Fibroblast of gingiva (primary cell): Measurements from ENCODE around the gene CHL1.

Experiments used
- DNase-seq: peaks from one replicate; pipeline ENCODE4 v3.0.0-alpha.2; 2011; ENCODE audit warnings: low read depth

The CHL1 gene

GRCh38 chr3:228442-229182, 32.0 kb downstream of the CHL1 start:
- no peak for DNase-seq

GRCh38 chr3:229183-229661, 32.7 kb downstream of the CHL1 start:
- DNase-seq, result no peak

DNA sequence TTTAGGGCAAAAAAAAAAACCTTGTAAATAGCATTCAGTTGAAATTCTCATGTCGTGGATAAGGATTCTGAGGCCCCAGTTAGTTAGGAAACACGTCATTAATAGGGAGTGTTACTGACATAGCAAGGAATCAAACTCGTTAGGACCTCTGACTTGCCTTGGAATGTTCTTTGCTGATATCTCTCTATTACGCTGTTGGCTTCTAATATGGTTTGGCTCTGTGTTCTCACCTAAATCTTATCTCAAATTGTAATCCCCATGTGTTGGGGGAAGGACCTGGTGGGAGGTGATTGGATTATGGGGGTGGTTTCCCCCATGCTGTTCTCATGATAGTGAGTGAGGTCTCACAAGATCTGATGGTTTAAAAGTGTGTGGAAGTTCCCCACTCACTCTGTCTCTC, 40.3 kb downstream of the CHL1 start:
- no peak for DNase-seq

DNA sequence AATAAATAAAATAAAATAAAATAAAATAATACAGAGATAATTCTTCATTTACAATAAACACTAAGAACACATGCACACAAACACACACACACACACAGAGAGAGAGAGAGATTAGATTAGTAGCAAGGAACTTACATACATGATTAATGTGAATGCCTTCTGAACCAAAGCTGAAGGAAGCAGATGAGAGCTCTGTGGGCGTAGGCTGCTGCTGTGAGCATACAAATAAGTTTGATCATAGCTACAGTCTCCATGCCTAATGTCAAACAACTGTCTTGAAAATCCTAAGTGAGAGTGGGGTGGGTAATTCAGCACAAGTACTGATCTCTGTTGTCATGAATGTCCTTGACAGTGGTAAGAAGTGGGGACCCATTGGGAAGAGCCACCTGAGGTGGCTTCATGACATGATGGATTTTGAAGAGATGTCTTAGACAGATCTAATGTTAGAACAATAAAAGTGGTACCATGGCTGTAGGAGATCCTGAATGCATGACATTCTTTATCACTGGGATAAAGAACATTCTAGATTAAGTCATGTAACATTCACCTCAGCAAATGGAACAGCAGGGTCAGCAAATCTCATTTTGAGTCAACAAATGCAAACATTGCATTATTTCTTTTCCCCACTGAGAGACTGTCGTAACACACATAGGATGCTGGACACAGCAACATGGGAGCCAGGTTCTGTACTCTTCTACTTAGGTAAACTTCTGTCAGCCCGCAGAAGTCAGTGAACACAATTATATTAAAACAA, 46.2 kb downstream of the CHL1 start:
- no peak for DNase-seq

GRCh38 chr3:243356-243725, 46.8 kb downstream of the CHL1 start:
- DNase-seq, result peak; percentile 91

GRCh38 chr3:244041-244440, 47.5 kb downstream of the CHL1 start:
- DNase-seq, result peak; percentile 51

GRCh38 chr3:247916-248315, 51.4 kb downstream of the CHL1 start:
- DNase-seq, result no peak

DNA sequence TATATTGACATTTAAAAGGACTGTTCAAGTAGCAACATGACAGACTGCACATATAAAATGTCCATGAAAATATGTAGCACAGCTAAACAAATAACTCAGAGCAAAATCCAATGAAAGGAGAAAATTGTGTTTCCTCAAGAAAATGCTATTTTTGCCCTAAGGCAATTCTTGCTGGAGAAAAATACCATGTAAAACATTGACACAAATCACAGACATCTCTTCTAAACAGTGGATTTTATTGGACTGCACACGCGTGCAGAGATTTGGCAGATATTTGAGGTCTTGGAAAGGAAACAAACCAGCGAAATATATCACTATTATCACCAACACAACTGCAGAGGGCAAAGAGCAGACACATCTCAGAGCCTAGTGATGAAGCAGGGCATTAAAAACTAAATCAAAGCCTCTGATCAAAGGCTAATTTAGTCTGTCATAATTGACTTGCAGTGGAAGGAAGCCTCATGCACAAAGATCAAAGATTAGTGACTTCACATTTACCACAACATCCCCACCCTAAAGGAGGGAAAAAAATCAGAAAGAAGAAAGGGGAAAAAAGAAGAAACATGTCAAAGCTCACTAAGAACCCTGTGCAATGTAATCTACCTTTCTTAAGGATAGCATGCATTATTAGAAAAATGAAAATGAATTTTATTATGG, 52.4 kb downstream of the CHL1 start:
- no peak for DNase-seq

GRCh38 chr3:249587-250262, 53.2 kb downstream of the CHL1 start:
- no peak for DNase-seq

GRCh38 chr3:256501-256900, 59.9 kb downstream of the CHL1 start:
- peak; percentile 3 for DNase-seq

DNA sequence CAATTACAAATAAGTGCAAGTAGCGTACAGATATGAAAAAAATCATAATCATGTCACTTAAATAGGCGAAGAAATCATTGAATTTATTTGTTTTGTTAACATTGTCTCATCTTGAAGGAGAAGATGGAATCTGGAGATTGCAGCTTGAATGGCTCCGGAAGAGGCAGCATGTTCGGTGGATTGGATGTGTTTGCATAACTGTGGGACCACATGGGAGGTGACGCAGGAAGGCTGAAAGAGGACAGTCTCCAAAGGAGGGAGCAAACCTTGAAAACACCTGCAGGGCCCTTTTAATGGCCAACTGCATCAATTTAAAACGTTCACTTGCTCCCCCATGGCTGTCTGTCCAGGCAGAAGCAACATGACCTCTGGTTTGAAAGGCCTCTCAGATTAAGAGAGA, 61.3 kb downstream of the CHL1 start:
- DNase-seq, result no peak

- DNase-seq, result no peak
Observed at GRCh38 chr3:260898-261297, 64.3 kb downstream of the CHL1 start.

DNA sequence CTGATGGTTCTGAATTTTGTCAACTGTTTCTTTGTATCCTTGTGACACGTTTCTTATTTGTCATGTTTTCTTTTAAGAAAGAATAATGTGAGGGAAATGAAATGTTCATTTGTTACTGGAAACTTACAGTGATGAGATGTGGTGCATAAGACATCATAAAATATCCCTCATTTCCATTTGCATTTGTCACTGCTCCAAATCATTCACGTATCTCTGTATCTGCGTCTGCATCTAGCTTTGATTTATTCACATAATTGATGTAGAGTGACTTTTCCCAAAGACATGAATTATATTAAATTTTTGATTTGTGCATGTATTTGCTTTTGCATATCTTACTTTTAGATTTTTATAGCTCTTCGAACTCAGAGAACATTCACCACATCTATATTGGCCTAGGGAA, 66.8 kb downstream of the CHL1 start:
- DNase-seq, result no peak

DNA sequence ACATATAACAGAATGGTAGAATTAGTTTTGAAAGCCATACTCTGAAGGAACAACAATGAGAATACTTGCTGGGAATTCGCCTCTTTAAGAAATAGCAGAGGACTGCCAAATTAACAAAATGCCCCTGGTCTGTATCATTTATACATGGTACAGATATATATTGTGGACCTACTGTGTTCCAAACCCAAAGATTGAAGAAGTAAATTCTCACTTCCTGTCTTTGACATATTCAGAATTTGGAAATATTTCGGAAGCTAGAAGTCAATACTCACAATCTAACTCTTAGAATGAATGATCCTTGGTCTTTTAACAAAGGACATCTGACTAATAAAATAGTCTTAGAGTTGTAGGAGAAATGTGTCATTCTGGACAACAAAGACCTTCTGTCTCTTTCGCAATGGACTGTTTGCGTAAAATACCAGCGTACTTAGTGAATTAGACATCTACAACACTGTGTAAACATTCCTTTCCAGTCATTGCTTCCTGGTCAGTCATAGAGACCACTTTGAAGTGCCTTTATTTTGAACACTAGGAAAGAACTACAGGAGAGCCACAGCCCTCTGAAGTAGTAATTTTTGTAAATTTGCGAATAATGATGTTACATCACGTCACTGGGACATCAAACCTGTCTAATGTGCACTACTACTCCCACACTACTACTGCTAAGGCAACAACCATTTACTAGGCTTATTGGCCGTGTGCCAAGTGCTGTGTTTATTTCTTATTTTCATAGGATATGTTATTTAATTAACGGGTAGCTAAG, 68.0 kb downstream of the CHL1 start:
- peak; percentile 89 for DNase-seq

DNA sequence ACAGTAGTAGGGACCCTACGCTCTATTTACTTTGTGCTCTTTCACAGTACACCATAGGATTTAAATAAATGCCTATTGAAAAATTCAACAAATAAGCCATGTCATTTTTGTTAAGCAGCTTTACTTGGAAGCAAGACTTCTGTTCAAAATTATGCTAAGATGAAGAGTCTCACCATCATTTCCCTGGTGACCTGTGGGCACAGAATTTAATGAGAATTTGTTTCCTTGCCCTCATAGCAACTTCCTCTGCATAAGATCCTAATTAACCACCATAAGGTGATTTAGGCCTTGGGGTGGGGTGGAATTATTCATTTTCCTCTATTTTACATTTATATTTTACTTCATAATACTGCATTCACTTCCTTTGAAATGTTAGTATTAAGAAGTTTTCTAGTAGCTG, 70.5 kb downstream of the CHL1 start:
- DNase-seq, result no peak

GRCh38 chr3:270688-271087, 74.1 kb downstream of the CHL1 start:
- no peak for DNase-seq

DNA sequence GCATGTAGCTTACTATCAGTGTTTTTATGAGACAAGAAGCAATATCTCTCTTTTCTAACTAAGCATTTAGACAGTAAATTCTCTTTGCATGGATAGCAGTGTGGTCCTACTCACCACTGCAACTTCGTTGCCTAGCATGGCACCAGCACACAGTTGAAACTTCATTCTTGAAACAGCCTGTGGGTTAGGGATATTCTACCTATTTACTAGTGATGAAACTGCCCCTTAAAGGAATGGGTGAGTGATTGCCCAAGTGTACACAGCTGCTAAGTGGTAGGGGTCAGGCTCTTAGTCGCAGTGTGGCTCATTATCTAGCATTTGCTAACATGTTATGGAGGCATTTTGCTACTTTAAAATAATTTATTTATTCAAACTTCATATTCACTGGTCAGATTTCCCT, 78.4 kb downstream of the CHL1 start:
- no peak for DNase-seq

DNA sequence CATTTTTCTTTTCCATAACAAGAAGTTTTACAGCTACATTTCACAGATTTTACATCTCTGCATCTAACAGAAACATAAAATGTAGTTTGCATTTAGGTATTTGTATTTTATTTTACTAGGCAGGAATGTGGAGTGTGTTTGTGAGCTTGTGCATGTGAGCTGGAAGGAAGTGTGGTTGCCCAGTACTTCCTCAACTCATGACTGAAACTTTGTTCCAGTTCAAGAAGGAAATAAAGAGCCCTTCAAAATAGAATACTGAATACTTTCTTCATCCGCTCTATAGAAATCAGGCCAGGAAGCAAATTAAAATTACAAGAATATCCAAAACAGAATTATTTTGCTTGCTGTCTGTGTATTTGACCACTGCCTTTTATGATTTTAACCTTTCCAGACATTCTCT, 81.3 kb downstream of the CHL1 start:
- DNase-seq, result no peak

- no peak for DNase-seq
Observed at GRCh38 chr3:278300-279064, 81.9 kb downstream of the CHL1 start.

DNA sequence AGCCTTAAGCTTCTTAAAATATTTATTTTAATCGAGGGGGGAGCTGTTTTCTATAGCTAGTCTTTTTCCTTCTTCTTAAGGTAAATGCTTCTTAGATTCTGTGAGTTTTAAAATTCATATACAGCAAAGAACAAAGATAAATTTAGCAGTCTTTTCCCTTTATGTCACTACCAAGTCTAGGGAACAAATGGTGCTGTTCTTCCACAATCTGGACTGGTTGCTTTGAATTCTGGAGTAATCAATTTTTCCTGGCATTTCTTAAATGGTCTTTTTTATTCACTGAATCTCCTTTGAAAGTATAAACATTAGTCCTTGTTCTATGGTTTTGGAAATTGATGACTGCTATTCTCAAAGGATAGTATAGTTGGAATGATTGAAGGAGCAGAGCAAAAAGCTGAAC, 82.8 kb downstream of the CHL1 start:
- no peak for DNase-seq

DNA sequence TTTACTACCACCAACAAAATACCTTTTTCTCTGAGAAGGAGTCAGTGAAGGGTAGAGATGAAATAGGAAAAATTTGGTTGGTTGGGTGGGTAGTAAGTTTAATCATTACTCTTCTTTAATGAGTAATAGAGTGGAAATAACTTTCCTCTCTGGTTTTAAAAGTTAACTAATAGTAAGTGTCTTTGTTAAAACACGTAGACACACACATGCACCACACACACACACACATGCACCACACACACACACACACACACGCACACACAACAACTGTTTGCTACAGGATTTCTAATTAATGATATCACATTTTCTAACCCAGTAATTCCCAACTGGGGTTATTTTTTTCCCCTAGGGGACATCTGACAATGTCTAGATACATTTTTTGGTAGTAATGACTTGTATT, 84.1 kb downstream of the CHL1 start:
- DNase-seq, result no peak
